IPS-20b (cell line): ENCODE measurements around the gene SYNJ2.

Source experiments
- H3K27ac ChIP-seq: one replicate; pipeline ENCODE4 v1.5.1; 2013; ENCODE audit warnings: low read length
- H3K27me3 ChIP-seq: 2 replicates; pipeline ENCODE4 v1.6.1; 2013; ENCODE audit warnings: mild to moderate bottlenecking, low read length, inconsistent platforms; ENCODE audit not compliant: insufficient read depth
- H3K36me3 ChIP-seq: 2 replicates; pipeline ENCODE4 v1.6.1; 2013; ENCODE audit warnings: low read depth, mild to moderate bottlenecking, inconsistent platforms, low read length, moderate library complexity; ENCODE audit not compliant: insufficient read depth
- H3K4me1 ChIP-seq: 2 replicates; pipeline ENCODE4 v1.6.1; 2013; ENCODE audit warnings: mild to moderate bottlenecking, control low read depth, inconsistent platforms, low read length, moderate library complexity; ENCODE audit not compliant: insufficient read depth
- H3K4me3 ChIP-seq: 2 replicates; pipeline ENCODE4 v1.5.1; 2013; ENCODE audit warnings: mild to moderate bottlenecking, low read length, inconsistent platforms
- H3K9ac ChIP-seq: 2 replicates; pipeline ENCODE4 v1.6.1; 2013; ENCODE audit warnings: low read depth, mild to moderate bottlenecking, inconsistent platforms, low read length, moderate library complexity
- H3K9me3 ChIP-seq: 2 replicates; pipeline ENCODE4 v1.6.1; 2013; ENCODE audit warnings: mild to moderate bottlenecking, low read depth, low read length, inconsistent platforms; ENCODE audit not compliant: insufficient read depth

SYNJ2 gene

GRCh38 chr6:158021376-158021775, 39.7 kb downstream of the SYNJ2 start:
- H3K36me3 ChIP-seq = peaks cover 6% of the 10 kb centered on the region
- H3K9me3 ChIP-seq = no peaks in the 10 kb centered on the region
- no peak overlapping the region for H3K4me3 ChIP-seq
- H3K9ac ChIP-seq = no peak overlapping the region
- H3K4me1 ChIP-seq = no peaks in the 10 kb centered on the region; the same call in 1 of the 2 replicates
- H3K27ac ChIP-seq = no peak overlapping the region
- H3K27me3 ChIP-seq = no peaks in the 10 kb centered on the region

GRCh38 chr6:158021814-158022748, 40.4 kb downstream of the SYNJ2 start:
- Histone ChIP-seq H3K4me1 (peaks cover 3% of the 10 kb centered on the region; the same call in 1 of the 2 replicates), H3K27ac (no peak overlapping the region), H3K9ac (no peak overlapping the region), H3K9me3 (no peaks in the 10 kb centered on the region), H3K27me3 (no peaks in the 10 kb centered on the region), H3K4me3 (no peak overlapping the region), H3K36me3 (peaks cover 6% of the 10 kb centered on the region)

- H3K9ac ChIP-seq = no peak overlapping the region
- H3K4me1 ChIP-seq = peaks cover 3% of the 10 kb centered on the region; the same call in 1 of the 2 replicates
- H3K9me3 ChIP-seq = no peaks in the 10 kb centered on the region
- no peaks in the 10 kb centered on the region for H3K27me3 ChIP-seq
- H3K36me3 ChIP-seq = peaks cover 6% of the 10 kb centered on the region
- H3K4me3 ChIP-seq = no peak overlapping the region
- H3K27ac ChIP-seq = no peak overlapping the region
Measured at GRCh38 chr6:158022749-158023596, 41.3 kb downstream of the SYNJ2 start.

- Histone ChIP-seq H3K9me3 (no peaks in the 10 kb centered on the region), H3K36me3 (peaks cover 6% of the 10 kb centered on the region)
Measured at GRCh38 chr6:158023597-158023939, 41.9 kb downstream of the SYNJ2 start.

GRCh38 chr6:158024566-158025297, 43.1 kb downstream of the SYNJ2 start:
- peaks cover 3% of the 10 kb centered on the region; the same call in 1 of the 2 replicates for H3K4me1 ChIP-seq
- no peak overlapping the region for H3K27ac ChIP-seq
- H3K9me3 ChIP-seq = no peaks in the 10 kb centered on the region

More at GRCh38 chr6:158023597-158023939, 41.9 kb downstream of the SYNJ2 start:
- Histone ChIP-seq H3K27ac (no peak overlapping the region), H3K27me3 (no peaks in the 10 kb centered on the region), H3K9ac (no peak overlapping the region), H3K4me1 (peaks cover 3% of the 10 kb centered on the region; the same call in 1 of the 2 replicates), H3K4me3 (no peak overlapping the region)

GRCh38 chr6:158026054-158026900, 44.6 kb downstream of the SYNJ2 start:
- no peak overlapping the region for H3K4me3 ChIP-seq
- no peak overlapping the region for H3K27ac ChIP-seq
- H3K27me3 ChIP-seq = no peaks in the 10 kb centered on the region
- peaks cover 3% of the 10 kb centered on the region; the same call in 1 of the 2 replicates for H3K4me1 ChIP-seq
- H3K9ac ChIP-seq = no peak overlapping the region
- no peaks in the 10 kb centered on the region for H3K36me3 ChIP-seq
- H3K9me3 ChIP-seq = no peaks in the 10 kb centered on the region

More at GRCh38 chr6:158024566-158025297, 43.1 kb downstream of the SYNJ2 start:
- no peak overlapping the region for H3K9ac ChIP-seq
- no peak overlapping the region for H3K4me3 ChIP-seq
- H3K27me3 ChIP-seq = no peaks in the 10 kb centered on the region
- peaks cover 6% of the 10 kb centered on the region; the same call in 1 of the 2 replicates for H3K36me3 ChIP-seq

- Histone ChIP-seq H3K4me3 (no peak overlapping the region), H3K36me3 (no peaks in the 10 kb centered on the region), H3K27ac (no peak overlapping the region), H3K9ac (no peak overlapping the region), H3K9me3 (no peaks in the 10 kb centered on the region), H3K27me3 (no peaks in the 10 kb centered on the region), H3K4me1 (peaks cover 3% of the 10 kb centered on the region; the same call in 1 of the 2 replicates)
Measured at GRCh38 chr6:158026901-158027589, 45.4 kb downstream of the SYNJ2 start.

- H3K4me1 ChIP-seq = peaks cover 3% of the 10 kb centered on the region; the same call in 1 of the 2 replicates
- no peaks in the 10 kb centered on the region for H3K36me3 ChIP-seq
- no peak overlapping the region for H3K4me3 ChIP-seq
- H3K27ac ChIP-seq = no peak overlapping the region
- no peaks in the 10 kb centered on the region for H3K27me3 ChIP-seq
- no peaks in the 10 kb centered on the region for H3K9me3 ChIP-seq
- H3K9ac ChIP-seq = no peak overlapping the region
Measured at GRCh38 chr6:158027590-158028285, 46.1 kb downstream of the SYNJ2 start.

GRCh38 chr6:158028421-158028820, 46.8 kb downstream of the SYNJ2 start:
- no peak overlapping the region for H3K4me3 ChIP-seq
- no peaks in the 10 kb centered on the region for H3K9me3 ChIP-seq
- H3K36me3 ChIP-seq = no peaks in the 10 kb centered on the region
- no peak overlapping the region for H3K9ac ChIP-seq
- H3K27ac ChIP-seq = no peak overlapping the region
- H3K4me1 ChIP-seq = peaks cover 3% of the 10 kb centered on the region; the same call in 1 of the 2 replicates
- no peaks in the 10 kb centered on the region for H3K27me3 ChIP-seq

GRCh38 chr6:158028876-158029275, 47.2 kb downstream of the SYNJ2 start:
- no peak overlapping the region for H3K9ac ChIP-seq
- no peaks in the 10 kb centered on the region for H3K27me3 ChIP-seq
- no peaks in the 10 kb centered on the region for H3K9me3 ChIP-seq
- H3K27ac ChIP-seq = no peak overlapping the region
- peaks cover 3% of the 10 kb centered on the region; the same call in 1 of the 2 replicates for H3K4me1 ChIP-seq
- no peaks in the 10 kb centered on the region for H3K36me3 ChIP-seq
- H3K4me3 ChIP-seq = no peak overlapping the region
